ENCODE data around the gene SLC38A7. TPM values are rescaled to one million over a fixed set of nuclear protein-coding genes. Genes with fewer than 3 reads are reported as not detected.
"Not testable (repeated sequence)": the region's sequence is repeated elsewhere in the genome, so short reads cannot be mapped to it uniquely, and the experiment has no call there.

Gene SLC38A7
- polyA plus RNA-seq, 3 donors: 13.0 to 20.2 (median 15.3) TPM

GRCh38 chr16:58644765-58645487 lies 39.6 kb downstream of the SLC38A7 start:
- no peak for DNase-seq (ENCODE audit: extremely low read depth in 1 of 11, low read depth in 9 of 11, low spot score in 4 of 11)

- no peak for DNase-seq (ENCODE audit: extremely low read depth in 1 of 11, low read depth in 9 of 11, low spot score in 4 of 11)
Measured at GRCh38 chr16:58644108-58644507, 40.5 kb downstream of the SLC38A7 start.

GRCh38 chr16:58640949-58641348 lies 43.6 kb downstream of the SLC38A7 start:
- no peak for DNase-seq (ENCODE audit: extremely low read depth in 1 of 11, low read depth in 9 of 11, low spot score in 4 of 11)

GRCh38 chr16:58639836-58640235 lies 44.7 kb downstream of the SLC38A7 start:
- no peak for DNase-seq (ENCODE audit: extremely low read depth in 1 of 11, low read depth in 9 of 11, low spot score in 4 of 11)

GRCh38 chr16:58639230-58639629 lies 45.3 kb downstream of the SLC38A7 start:
- no peak for DNase-seq (ENCODE audit: extremely low read depth in 1 of 11, low read depth in 9 of 11, low spot score in 4 of 11)

- DNase-seq (ENCODE audit: extremely low read depth in 1 of 11, low read depth in 9 of 11, low spot score in 4 of 11): no peak
Measured at GRCh38 chr16:58638148-58639036, 46.2 kb downstream of the SLC38A7 start.

- DNase-seq (ENCODE audit: extremely low read depth in 1 of 11, low read depth in 9 of 11, low spot score in 4 of 11): not testable (repeated sequence)
Measured at GRCh38 chr16:58637021-58637420, 47.5 kb downstream of the SLC38A7 start.

GRCh38 chr16:58636466-58636865 lies 48.1 kb downstream of the SLC38A7 start:
- DNase-seq (ENCODE audit: extremely low read depth in 1 of 11, low read depth in 9 of 11, low spot score in 4 of 11): no peak

GRCh38 chr16:58635502-58635901 lies 49.1 kb downstream of the SLC38A7 start:
- no peak for DNase-seq (ENCODE audit: extremely low read depth in 1 of 11, low read depth in 9 of 11, low spot score in 4 of 11)

- DNase-seq (ENCODE audit: extremely low read depth in 1 of 11, low read depth in 9 of 11, low spot score in 4 of 11): no peak
Measured at GRCh38 chr16:58634265-58634802, 50.2 kb downstream of the SLC38A7 start.

- peak; percentile 95 to 98 (median 98) for DNase-seq (ENCODE audit: extremely low read depth in 1 of 11, low read depth in 9 of 11, low spot score in 4 of 11)
Measured at GRCh38 chr16:58629733-58630640, 54.6 kb downstream of the SLC38A7 start, which contains the start of gene CNOT1. Gene CNOT1 (minus strand): TSS chr16:58629826. CDS start chr16:58599337, 30,489 bp downstream.

GRCh38 chr16:58628845-58629732 lies 55.5 kb downstream of the SLC38A7 start:
- peak in 9 of 11 donors; percentile 4 to 40 (median 23) for DNase-seq (ENCODE audit: extremely low read depth in 1 of 11, low read depth in 9 of 11, low spot score in 4 of 11)

GRCh38 chr16:58624209-58624608 lies 60.4 kb downstream of the SLC38A7 start:
- no peak for DNase-seq (ENCODE audit: extremely low read depth in 1 of 11, low read depth in 9 of 11, low spot score in 4 of 11)

GRCh38 chr16:58620396-58620795 lies 64.2 kb downstream of the SLC38A7 start:
- DNase-seq (ENCODE audit: extremely low read depth in 1 of 11, low read depth in 9 of 11, low spot score in 4 of 11): no peak

GRCh38 chr16:58615280-58615679 lies 69.3 kb downstream of the SLC38A7 start:
- DNase-seq (ENCODE audit: extremely low read depth in 1 of 11, low read depth in 9 of 11, low spot score in 4 of 11): no peak
